H1 (cell line): ENCODE measurements around the gene ZNF526. TPM values are rescaled to one million over a fixed set of nuclear protein-coding genes. Genes with fewer than 3 reads are reported as not detected.

Experiments
- CTCF ChIA-PET: fragments of 300-600 bp; sonication (Branson Sonifier 250); formaldehyde crosslinking; loops from one replicate; lab custom pipeline; 2021; ENCODE audit not compliant: partially characterized antibody; lab: Charles Lee
- POLR2A ChIA-PET: fragments of 300-600 bp; sonication (Branson Sonifier 250); formaldehyde crosslinking; loops from one replicate; lab custom pipeline; 2021; ENCODE audit warnings: inconsistent platforms; ENCODE audit not compliant: partially characterized antibody; lab: Charles Lee
- DNase-seq, 2 experiments: peaks; one replicate each; pipeline versions ENCODE4 v3.0.0 to v3.0.0-alpha.2; 2010 to 2022; ENCODE audit warnings: low spot score in 2 of 2, low read depth in 1 of 2, mixed read lengths in 1 of 2
- FAIRE-seq: peaks from 2 replicates; lab custom pipeline; 2011; peaks lifted over from hg19 to GRCh38; lab: Jason Lieb, UNC
- H2AFZ ChIP-seq: 2 replicates; pipeline ENCODE4 v1.8.1; 2012; ENCODE audit warnings: low read length, inconsistent platforms
- H2AK5ac ChIP-seq: 2 replicates; pipeline ENCODE4 v1.6.1; 2013; ENCODE audit warnings: low read depth, low read length
- H2BK120ac ChIP-seq: replicated peaks from 2 replicates; pipeline ENCODE3; 2013; ENCODE audit warnings: low read depth, low read length, inconsistent platforms
- H2BK12ac ChIP-seq: 2 replicates; pipeline ENCODE4 v1.6.1; 2013; ENCODE audit warnings: low read depth, low read length
- H2BK15ac ChIP-seq: 2 replicates; pipeline ENCODE4 v1.6.1; 2013; ENCODE audit warnings: low read length
- H2BK20ac ChIP-seq: 2 replicates; pipeline ENCODE4 v1.6.1; 2013; ENCODE audit warnings: low read length
- H2BK5ac ChIP-seq: 2 replicates; pipeline ENCODE4 v1.6.1; 2013; ENCODE audit warnings: low read depth, low read length
- H3K14ac ChIP-seq: 2 replicates; pipeline ENCODE4 v1.6.1; 2013; ENCODE audit warnings: inconsistent platforms; ENCODE audit not compliant: insufficient read length
- H3K18ac ChIP-seq: 2 replicates; pipeline ENCODE4 v1.6.1; 2013; ENCODE audit warnings: low read length; ENCODE audit errors: extremely low read depth
- H3K23ac ChIP-seq: 2 replicates; pipeline ENCODE4 v1.6.1; 2013; ENCODE audit warnings: inconsistent platforms; ENCODE audit not compliant: insufficient read length
- H3K23me2 ChIP-seq: 2 replicates; pipeline ENCODE4 v1.6.1; 2013; ENCODE audit warnings: low read depth, low read length
- H3K27ac ChIP-seq: 2 replicates; pipeline ENCODE4 v1.6.1; 2011; ENCODE audit warnings: low read depth, low read length, inconsistent platforms
- H3K27me3 ChIP-seq, 4 experiments: replicated peaks in 1 of 4; 1 replicate in 1 of 4; 2 replicates in 3 of 4; pipeline versions ENCODE4 v1.6.1 to v1.8.1; 2011 to 2013; ENCODE audit warnings: low read length in 3 of 4, mild to moderate bottlenecking in 3 of 4, inconsistent platforms in 2 of 4, mixed read lengths in 2 of 4, moderate library complexity in 1 of 4; ENCODE audit not compliant: control insufficient read depth in 3 of 4, insufficient read depth in 3 of 4; ENCODE audit errors: extremely low read depth in 1 of 4
- H3K36me3 ChIP-seq, 4 experiments: 2 replicates each; pipeline versions ENCODE4 v1.6.1 to v1.8.1; 2011 to 2013; ENCODE audit warnings: mild to moderate bottlenecking in 4 of 4, low read length in 3 of 4, moderate library complexity in 2 of 4, control low read depth in 1 of 4, inconsistent platforms in 1 of 4; ENCODE audit not compliant: insufficient read depth in 4 of 4, control insufficient read depth in 2 of 4
- H3K4ac ChIP-seq: replicated peaks from 2 replicates; pipeline ENCODE3; 2013; ENCODE audit warnings: low read length, low read depth, mixed read lengths, inconsistent platforms; ENCODE audit not compliant: insufficient read length
- H3K4me1 ChIP-seq, 4 experiments: replicated peaks in 1 of 4; 1 replicate in 1 of 4; 2 replicates in 3 of 4; pipeline versions ENCODE4 v1.6.1 to v1.8.1; 2011 to 2013; ENCODE audit warnings: low read length in 3 of 4, inconsistent platforms in 2 of 4, mixed read lengths in 1 of 4; ENCODE audit not compliant: insufficient read depth in 4 of 4, control insufficient read depth in 3 of 4
- H3K4me2 ChIP-seq, 2 experiments: 2 replicates each; pipeline versions ENCODE4 v1.6.1 to v1.8.1; 2011 to 2013; ENCODE audit warnings: low read depth in 2 of 2, low read length in 2 of 2, control low read depth in 1 of 2, inconsistent platforms in 1 of 2, mild to moderate bottlenecking in 1 of 2; ENCODE audit not compliant: insufficient read depth in 1 of 2
- H3K4me3 ChIP-seq, 4 experiments: fragments of 200-600, 300-600 bp in 1 of 4; sonication (generic), shearing (Covaris generic), sonication (Bioruptor Twin) in 1 of 4; 2 replicates each; pipeline versions ENCODE4 v1.5.1 to v1.8.1; 2011 to 2016; ENCODE audit warnings: low read length in 4 of 4, low read depth in 3 of 4, control low read depth in 2 of 4, inconsistent platforms in 2 of 4, mild to moderate bottlenecking in 2 of 4, mixed read lengths in 1 of 4, moderate library complexity in 1 of 4; ENCODE audit not compliant: insufficient read depth in 2 of 4; ENCODE audit errors: extremely low read depth in 1 of 4
- H3K56ac ChIP-seq: replicated peaks from 2 replicates; pipeline ENCODE3; 2013; ENCODE audit warnings: low read depth, mild to moderate bottlenecking, mixed read lengths, low read length, inconsistent platforms; ENCODE audit not compliant: insufficient read length
- H3K79me1 ChIP-seq: 2 replicates; pipeline ENCODE4 v1.6.1; 2013; ENCODE audit warnings: low read depth, low read length, control low read depth
- H3K79me2 ChIP-seq, 2 experiments: 2 replicates each; pipeline versions ENCODE4 v1.6.1 to v1.8.1; 2012 to 2013; ENCODE audit warnings: low read length in 2 of 2, mild to moderate bottlenecking in 2 of 2, inconsistent platforms in 1 of 2; ENCODE audit not compliant: insufficient read depth in 2 of 2, control insufficient read depth in 1 of 2
- H3K9ac ChIP-seq, 4 experiments: replicated peaks in 1 of 4; 1 replicate in 1 of 4; 2 replicates in 3 of 4; pipeline versions ENCODE4 v1.6.1 to v1.8.1; 2011 to 2013; ENCODE audit warnings: low read depth in 3 of 4, low read length in 3 of 4, control low read depth in 2 of 4, mild to moderate bottlenecking in 2 of 4, moderate library complexity in 2 of 4, inconsistent platforms in 1 of 4; ENCODE audit errors: extremely low read depth in 1 of 4
- H3K9me3 ChIP-seq, 2 experiments: 2 replicates each; pipeline versions ENCODE4 v1.6.1 to v1.8.1; 2012 to 2013; ENCODE audit warnings: mild to moderate bottlenecking in 2 of 2, moderate library complexity in 2 of 2, control low read depth in 1 of 2, inconsistent platforms in 1 of 2, low read depth in 1 of 2, low read length in 1 of 2, mixed read lengths in 1 of 2; ENCODE audit not compliant: insufficient read depth in 2 of 2
- H4K20me1 ChIP-seq, 2 experiments: replicated peaks in 1 of 2; 2 replicates each; pipeline versions ENCODE3 to v1.8.1; 2011 to 2013; ENCODE audit warnings: inconsistent platforms in 2 of 2, low read length in 2 of 2, mild to moderate bottlenecking in 1 of 2; ENCODE audit not compliant: insufficient read depth in 2 of 2, control insufficient read depth in 1 of 2
- H4K5ac ChIP-seq: 2 replicates; pipeline ENCODE4 v1.6.1; 2013; ENCODE audit warnings: low read length, low read depth, mixed read lengths, inconsistent platforms; ENCODE audit not compliant: insufficient read length
- H4K8ac ChIP-seq: 2 replicates; pipeline ENCODE4 v1.8.0; 2013; ENCODE audit warnings: mild to moderate bottlenecking, moderate library complexity, low read length, inconsistent platforms; ENCODE audit not compliant: insufficient read depth; ENCODE audit errors: extremely low read depth
- H4K91ac ChIP-seq: replicated peaks from 2 replicates; pipeline ENCODE3; 2013; ENCODE audit warnings: low read length, mixed read lengths, inconsistent platforms; ENCODE audit not compliant: insufficient read length
- CBX8 ChIP-seq: fragments of 300-800, 300-1000 bp; sonication (generic); IDR thresholded peaks from 2 replicates; pipeline ENCODE4 v1.7.1; 2016; ENCODE audit warnings: low read depth, low read length, borderline replicate concordance
- GABPA ChIP-seq: IDR thresholded peaks from 2 replicates; pipeline ENCODE4 v1.6.1; 2011; ENCODE audit warnings: mild to moderate bottlenecking, low read length, moderate library complexity, borderline replicate concordance; ENCODE audit not compliant: insufficient read depth
- WGBS, 2 experiments: shearing (Covaris generic) in 1 of 2; methylation state at CpG; one replicate each; pipeline versions ENCODE4 v1.1.6 to v1.1.7; 2013 to 2015; ENCODE audit warnings: low lambda C conversion rate in 2 of 2, mixed read lengths in 2 of 2, inconsistent platforms in 1 of 2, low coverage in 1 of 2, missing lambda C conversion rate in 1 of 2; ENCODE audit not compliant: insufficient replicate concordance in 2 of 2, insufficient coverage in 1 of 2, insufficient read length in 1 of 2; ENCODE audit errors: extremely low coverage in 1 of 2, missing lambda C conversion rate in 1 of 2; 5-methylcytosine and 5-hydroxymethylcytosine counted together
- polyA plus RNA-seq, 7 experiments: library from polyadenylated mRNA; depleted of rRNA in 3 of 7; stranded (reverse) in 5 of 7; unstranded in 2 of 7; fragments of >200 nt in 5 of 7; fragments of 200-250 nt in 2 of 7; gene quantifications; 1 replicate in 5 of 7; 2 replicates in 1 of 7; 4 replicates in 1 of 7; pipeline versions ENCODE4 v1.2.1 to v1.2.3, GENCODE V29; 2011 to 2013; ENCODE audit warnings: missing spikeins in 2 of 7, mixed read lengths in 2 of 7
- total RNA-seq: library from RNA; stranded (reverse); fragmentation: NEBNext Ultra II Directional; extraction: Animal tissue kit (Norgen Biotek cat#: 25700); gene quantifications from 2 replicates; pipeline ENCODE4 v1.2.1, GENCODE V29; 2021

Gene ZNF526
- total and polyA plus RNA-seq, 2 of the 8 experiments (the other 6 are each of a cell fraction or from before 2014, with no cell fraction given): 8.4 to 14.1 TPM

DNA sequence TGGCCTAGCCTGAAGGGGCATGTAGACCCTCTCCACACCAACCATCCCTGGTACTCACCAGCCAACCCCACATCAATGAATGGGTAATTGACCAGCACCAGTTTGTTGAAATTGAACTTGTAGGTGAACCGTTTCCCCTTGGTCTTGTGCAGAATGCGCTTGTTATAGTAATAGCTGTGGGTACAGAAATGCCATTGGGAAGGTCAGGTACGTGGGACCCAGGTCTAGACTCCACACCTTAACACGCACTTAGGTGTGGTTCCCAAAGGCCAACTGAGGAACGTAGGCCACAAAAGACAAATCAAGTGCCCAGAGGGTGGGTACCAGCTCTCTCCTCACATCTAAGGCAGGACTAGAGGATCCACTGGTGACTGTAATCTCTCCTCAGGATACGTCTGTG, 29.7 kb downstream of the ZNF526 start:
- Histone ChIP-seq H4K91ac (no peak overlapping the region), H4K8ac (no peak overlapping the region), H2BK15ac (0 out of 2 replicates have a peak overlapping the region, but pooled peaks have one; percentile 67), H3K18ac (no peak overlapping the region), H4K5ac (no peak overlapping the region), H2BK12ac (no peak overlapping the region; the same call in 1 of the 2 replicates), H3K4me3 (no peak overlapping the region), H3K27me3 (no peaks in the 10 kb centered on the region), H3K23me2 (peaks cover 7% of the 10 kb centered on the region; the same call in 1 of the 2 replicates), H2AK5ac (no peak overlapping the region; the same call in 1 of the 2 replicates), H3K79me1 (peaks cover 15% of the 10 kb centered on the region), H3K9me3 (no peaks in the 10 kb centered on the region), H3K14ac (no peak overlapping the region), H3K36me3 (peaks cover 0 to 20% (median 4%) of the 10 kb centered on the region in 4 experiments; a peak in 4 of 8 replicates), H3K27ac (no peak overlapping the region), H2BK5ac (0 out of 2 replicates have a peak overlapping the region, but pooled peaks have one; percentile 26), H2BK20ac (no peak overlapping the region), H2BK120ac (no peak overlapping the region), H3K4ac (no peak overlapping the region), H3K23ac (no peak overlapping the region), H4K20me1 (peaks cover 6 to 19% of the 10 kb centered on the region in 2 experiments), H3K9ac (no peak overlapping the region), H3K79me2 (peaks cover 4 to 33% of the 10 kb centered on the region in 2 experiments; a peak in 3 of 4 replicates), H2AFZ (no peak overlapping the region), H3K56ac (no peak overlapping the region), H3K4me1 (peaks cover 11 to 33% (median 23%) of the 10 kb centered on the region in 4 experiments), H3K4me2 (no peak overlapping the region)
- 95% methylated on average over 6 of the region's 6 CpGs; no CpG with 5 or more reads in 1 of the 2 experiments for WGBS, 2 experiments
- CTCF ChIA-PET: interaction anchor here (0.6 to 11.8 kb wide), 6 partner anchors 10 to 65 kb away, joined by 3 to 260 read pairs (median 40); partner anchors contain the start of gene ERF
- no peak for DNase-seq
- FAIRE-seq: no peak
- POLR2A ChIA-PET: interaction anchor here (0.8 to 7.0 kb wide), 7 partner anchors 21 to 141 kb away, joined by 3 to 68 read pairs (median 4); partner anchors contain the start of gene ZNF526
- TF ChIP-seq CBX8: no peak
- TF ChIP-seq GABPA: no peak
